ENCODE data around the gene DMBT1.
"Not testable (repeated sequence)": the region's sequence is repeated elsewhere in the genome, so short reads cannot be mapped to it uniquely, and the experiment has no call there.

Gene DMBT1

DNA sequence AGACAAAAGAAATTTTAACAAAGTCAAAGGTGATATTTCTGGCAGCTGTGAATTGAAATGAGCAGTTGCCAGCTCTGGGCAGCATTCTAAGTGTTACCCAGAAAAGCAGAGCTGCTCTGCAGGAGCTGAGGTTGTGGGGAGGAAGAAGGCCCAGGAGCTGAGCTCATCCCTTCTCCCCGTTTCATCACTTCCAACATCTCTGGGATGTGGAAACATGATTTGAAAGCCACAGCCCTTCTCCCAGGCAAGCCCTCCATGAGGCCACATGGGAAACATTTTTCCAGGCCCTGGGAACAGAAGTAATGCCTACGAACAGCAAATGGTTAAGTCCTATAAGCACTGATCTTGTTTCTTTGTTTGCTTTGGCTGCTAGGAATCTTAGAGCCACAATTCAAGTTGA lies 10.9 kb upstream of the DMBT1 start:
- peak; percentile 1 for DNase-seq (ENCODE audit: low read depth)

DNA sequence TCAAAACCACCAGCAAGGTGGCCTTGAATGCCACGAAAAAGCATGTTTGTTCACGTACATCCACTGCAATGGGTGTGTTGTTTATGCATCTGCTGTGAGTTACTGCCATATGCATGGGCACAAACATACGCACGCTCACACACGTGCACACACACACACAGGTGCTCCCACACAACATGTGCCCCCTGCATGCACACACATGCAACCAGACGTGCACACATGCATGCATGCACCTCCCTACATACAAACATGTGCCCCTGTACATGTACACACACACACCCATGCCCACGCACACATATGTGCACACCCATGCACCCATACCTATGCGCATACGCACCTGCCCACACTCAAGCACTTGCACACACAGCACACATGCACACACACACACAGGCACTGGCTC lies 10.1 kb upstream of the DMBT1 start:
- no peak for DNase-seq (ENCODE audit: low read depth)

DNA sequence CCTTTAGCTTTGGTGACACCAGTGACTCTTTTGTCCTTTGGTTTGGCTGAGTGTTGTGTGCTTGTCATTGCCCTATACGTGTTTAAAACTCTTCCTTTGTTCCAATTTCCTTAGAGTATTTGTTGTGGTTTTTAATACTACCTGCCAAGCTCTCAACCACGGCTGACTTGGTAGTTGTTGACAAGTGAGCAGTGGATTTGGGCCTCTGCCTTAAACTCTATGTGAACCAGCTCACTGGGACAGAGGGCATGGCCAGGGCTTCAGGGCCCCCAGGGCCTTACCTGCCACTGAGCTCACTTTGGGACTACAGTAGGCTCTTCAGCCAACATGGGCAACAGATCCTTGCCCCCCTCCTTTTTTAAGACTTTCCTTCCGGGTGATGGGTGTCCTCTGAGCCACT lies 9.6 kb upstream of the DMBT1 start:
- DNase-seq (ENCODE audit: low read depth): no peak

DNA sequence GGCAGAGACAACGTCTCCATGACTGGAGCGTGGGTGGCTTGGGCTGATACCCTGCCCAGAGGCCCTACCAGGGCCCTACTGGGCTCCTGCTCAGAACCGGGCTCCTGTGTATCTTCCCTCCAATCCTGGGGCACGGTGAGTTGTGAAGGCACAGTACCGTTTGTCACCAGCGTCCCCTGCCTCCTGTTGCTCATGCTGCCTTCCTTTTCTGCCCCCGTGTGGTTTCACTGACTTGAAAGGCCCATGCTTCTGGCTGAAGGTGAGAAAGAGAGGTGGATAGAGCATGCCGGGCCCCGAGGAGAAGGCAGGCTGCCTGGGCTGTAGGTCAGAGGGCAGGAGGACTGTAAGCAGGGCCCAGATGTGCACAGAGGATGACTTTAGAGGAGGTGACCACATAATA lies 9.1 kb upstream of the DMBT1 start:
- DNase-seq (ENCODE audit: low read depth): no peak

DNA sequence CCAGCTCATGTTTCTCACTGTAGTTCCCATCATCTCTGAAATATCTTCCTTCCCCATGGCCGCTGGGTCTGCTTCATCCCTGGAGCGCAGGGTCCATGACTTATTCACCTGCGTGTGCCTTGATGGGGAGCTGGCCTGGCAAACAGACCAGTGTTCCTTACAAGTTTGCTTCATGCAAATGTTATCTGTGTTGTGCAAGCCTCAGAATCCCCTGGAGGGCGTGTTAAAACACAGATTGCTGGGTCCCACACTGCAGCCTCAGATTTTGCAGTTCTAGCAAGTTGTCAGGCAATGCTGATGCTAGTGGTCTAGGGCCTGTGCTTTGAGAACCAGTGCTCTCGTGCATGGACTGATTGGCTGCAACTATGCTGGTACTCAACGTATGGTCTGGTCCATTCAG lies 7.2 kb upstream of the DMBT1 start:
- no peak for DNase-seq (ENCODE audit: low read depth)

DNA sequence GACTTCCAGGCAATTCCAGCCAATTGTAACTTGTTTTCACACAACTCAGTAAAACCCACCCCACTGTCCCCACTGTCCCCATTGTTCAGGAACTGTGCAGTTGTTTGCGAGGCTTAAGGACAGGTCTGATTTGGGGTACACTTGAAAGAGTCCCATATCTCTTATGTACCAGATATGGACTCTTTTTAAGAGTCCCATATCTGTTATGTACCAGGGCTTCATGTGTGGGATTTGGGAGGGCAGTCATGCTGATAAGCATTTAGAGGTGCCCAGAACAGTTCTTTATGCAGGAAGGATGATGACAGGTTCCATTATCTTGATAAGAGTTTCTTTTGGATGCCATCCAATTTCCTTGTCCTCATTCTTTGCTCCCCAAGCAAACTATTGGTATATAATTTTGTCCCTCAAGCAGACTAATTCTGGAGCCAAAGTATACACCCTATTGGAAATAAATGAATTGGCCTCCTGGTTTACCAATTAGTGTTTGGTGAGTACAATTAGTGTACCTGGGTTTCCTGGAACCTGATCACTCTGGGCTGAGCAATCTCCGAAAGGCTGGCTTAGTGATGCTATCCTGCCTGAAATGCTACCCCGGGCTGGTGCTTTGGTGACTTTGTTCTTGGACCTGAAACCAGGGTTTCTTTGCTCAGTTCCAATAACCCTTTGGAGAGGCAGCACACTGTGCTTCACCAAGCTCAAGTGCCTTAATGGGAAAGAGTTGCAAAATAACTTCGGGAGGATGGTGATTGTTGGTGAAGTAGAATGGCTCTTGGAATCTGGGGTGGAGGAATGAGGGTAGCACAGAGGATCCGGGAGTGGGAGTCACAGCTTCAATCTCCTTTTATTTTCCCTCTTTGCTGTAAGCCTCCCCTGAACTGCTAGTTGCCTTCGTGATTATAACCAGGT lies 6.2 kb upstream of the DMBT1 start:
- no peak for DNase-seq (ENCODE audit: low read depth)

DNA sequence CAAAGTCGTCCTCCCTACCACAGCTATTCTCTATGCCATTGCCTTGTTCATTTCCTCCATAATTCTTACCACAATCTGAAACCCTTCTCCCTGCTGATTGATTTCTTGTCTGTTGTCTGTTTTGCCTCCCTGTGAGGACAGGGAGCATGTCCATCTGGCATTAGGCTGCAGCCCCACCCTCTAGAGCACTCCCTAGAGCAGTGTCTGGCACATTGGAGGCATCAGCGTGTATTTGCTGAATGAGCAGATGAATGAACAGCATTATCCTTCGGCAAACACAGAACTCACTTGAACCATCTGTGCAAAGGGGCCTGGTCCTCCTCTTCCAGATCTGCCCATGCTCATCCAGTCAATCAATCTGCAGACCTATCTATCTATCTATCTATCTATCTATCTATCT lies 5.1 kb upstream of the DMBT1 start:
- no peak for DNase-seq (ENCODE audit: low read depth)

DNA sequence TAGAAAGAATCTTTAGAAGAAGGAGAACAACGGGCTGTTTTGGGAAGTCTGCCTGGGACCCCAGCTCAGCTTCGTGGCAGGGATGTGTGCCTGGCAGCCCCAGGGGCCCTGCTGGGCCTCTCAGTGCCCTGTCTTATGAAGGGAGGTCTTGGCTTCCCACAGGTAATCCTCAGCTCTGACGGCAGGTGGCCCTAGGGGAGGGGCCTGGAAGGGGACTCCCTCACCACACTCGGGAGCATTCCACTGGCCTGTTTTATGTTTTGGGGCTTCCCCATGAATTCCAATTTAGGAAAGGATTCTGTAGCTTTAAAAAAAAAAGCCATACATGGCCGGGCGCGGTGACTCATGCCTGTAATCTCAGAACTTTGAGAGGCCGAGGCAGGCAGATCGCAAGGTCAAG lies 3.0 kb upstream of the DMBT1 start:
- no peak for DNase-seq (ENCODE audit: low read depth)

DNA sequence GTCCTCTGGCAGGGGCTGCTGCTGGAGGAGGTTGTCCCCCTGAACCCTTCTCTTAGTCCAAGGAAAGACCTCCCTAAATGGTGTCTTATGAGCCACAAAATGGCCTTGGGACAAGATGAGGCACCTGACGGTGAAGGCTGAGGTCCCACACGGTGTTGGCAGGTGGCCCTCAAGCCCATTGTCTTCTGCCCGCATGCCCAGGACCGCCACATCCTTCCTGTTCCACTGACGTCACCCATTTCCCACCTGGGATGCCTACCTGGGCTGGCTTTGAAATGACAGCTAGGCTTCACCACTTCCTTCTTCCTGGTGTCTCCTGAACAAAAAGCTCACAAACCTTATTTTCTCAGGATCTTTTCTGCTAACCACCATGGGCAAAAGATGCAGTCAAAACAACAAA lies 2.1 kb upstream of the DMBT1 start:
- DNase-seq (ENCODE audit: low read depth): no peak

DNA sequence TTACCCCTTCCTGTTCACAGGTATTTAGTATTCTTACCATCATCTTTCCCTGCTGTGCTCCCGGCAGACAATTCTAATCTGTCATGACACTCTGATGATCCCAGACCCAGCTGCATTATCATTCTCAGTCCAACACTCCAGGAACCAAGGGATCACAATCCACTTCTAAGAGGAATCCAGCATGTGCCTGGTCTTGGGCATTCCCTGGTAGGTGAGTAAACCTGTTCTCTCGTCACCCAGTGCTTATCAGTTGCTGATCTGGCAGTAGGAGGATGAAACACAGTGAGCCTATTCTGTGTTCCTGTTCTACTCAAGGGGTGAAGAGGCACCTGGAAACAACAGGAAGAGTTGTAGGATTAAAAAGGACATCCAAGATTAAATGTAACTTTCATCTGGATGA lies 1.3 kb upstream of the DMBT1 start:
- no peak for DNase-seq (ENCODE audit: low read depth)

DNA sequence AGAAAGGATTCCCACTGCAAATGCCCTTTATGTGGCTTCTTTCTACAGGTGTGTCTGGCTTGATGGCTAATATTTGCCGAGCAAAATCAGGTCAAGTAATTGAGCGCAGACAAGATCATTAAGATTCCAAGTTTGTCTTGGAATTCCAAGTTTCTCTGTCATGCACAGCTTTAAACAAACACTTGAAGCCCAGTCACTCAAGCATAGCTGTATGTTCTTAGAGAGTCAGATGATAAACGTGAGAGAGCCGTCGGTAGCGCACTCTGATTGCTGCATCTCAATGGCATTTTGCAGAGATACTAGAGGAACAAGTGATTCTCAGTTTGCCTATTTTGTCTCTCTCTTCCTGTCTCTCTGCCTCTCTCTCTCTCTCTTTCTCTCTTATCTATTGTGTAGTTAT lies 658 bp downstream of the DMBT1 start:
- DNase-seq (ENCODE audit: low read depth): no peak

DNA sequence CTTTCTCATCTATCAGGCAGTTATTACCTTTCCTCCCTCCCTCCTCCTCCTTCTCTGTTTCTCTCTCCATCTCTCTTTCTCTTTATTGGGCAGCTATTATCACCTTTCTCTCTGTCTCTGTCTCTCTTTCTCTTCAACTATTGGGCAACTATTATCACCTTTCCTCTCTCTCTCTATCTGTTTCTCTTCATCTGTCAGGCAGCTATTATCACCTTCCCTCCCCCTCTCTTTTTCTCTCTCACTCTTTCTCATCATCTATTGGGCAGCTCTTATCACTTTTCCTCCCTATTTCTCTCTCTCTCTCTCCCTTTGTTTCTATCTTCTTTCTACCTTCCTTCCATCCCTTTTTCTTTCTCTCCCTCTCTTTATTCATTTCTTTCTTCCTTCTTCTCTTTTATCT lies 1.2 kb downstream of the DMBT1 start:
- DNase-seq (ENCODE audit: low read depth): no peak

DNA sequence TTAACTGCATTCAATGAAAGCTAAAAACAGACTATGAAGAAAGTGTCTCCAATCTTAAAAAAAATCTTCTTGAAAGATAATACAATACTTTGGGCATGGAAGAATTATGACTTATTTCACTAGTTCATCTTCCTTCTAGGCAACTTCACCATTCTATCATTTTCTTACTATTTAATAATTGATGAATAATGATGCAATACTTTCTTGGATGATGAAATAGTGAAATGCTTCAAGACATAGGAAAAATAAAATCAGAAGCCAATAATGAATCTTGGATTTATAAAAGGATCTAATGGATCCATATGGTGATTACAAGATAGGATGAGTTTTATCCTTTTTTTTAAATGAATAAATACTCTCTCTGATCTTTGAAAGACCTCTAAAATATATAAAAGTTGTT lies 4.4 kb downstream of the DMBT1 start:
- no peak for DNase-seq (ENCODE audit: low read depth)

DNA sequence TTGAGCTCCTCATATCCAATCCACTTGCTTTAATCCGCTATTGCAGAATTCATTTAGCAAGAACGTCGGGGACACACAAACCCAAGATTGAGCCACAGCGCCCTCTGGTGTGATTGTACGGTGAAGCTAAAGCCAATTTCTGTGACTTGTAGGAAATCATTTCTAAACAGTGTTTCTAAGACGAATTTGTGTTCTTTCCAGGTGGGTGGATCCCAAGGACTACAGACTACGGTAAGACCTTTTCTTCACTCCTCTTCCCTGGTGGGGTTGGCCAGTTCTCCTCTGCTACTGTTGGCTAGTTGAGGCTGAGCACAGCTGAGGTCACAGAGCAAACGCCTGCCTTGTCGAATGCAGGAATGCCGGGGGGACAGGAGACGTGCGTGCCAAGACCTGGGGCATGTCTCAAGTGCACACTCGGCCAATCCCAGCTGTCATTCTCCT lies 5.2 kb downstream of the DMBT1 start:
- DNase-seq (ENCODE audit: low read depth): peak; percentile 61

DNA sequence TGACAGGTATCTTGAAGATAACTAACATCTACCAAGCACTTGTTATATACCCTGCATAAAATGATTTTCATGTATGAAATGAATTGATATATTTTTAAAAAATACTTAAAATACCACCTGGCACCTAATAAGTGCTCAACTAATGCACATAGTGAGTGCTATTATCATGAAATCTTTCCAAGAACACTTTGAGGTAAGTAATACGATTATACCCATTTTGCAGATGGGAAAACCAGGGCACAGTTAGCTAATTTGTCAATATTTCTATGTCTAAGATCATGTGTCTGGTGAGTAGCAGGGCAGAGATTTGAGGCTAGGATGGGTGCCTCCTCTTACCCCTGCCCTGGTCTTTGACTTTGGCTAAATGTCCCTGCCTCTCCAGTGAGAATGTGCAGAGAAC lies 6.1 kb downstream of the DMBT1 start:
- DNase-seq (ENCODE audit: low read depth): no peak

DNA sequence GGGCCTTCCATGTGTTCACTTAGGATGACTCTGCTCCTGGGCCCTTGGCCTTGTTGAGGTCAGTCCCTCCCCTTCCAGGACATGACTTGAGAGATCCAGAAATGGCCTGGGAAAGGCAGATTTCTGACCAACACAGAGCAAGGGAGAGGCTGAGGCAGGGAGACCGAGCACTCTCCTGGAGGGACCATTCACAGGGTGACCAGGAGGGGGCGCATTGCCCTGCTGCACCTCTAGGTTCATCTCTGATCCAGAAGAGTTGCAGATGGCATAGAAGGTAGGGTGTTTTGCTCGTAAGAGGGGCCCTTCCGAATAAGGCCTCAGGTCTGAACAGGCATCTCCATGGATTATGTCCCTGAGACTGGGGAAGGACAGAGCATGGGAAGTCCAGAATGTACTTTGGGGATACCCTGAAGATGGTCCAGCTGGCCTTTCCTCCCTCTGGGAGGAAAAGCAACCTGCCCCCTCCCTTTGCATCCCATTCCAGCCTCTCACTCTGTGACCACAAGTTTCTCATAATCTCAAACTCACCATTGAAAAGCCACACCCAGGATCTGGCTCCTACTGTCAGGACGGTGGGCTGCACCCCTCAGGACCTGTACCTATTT lies 6.6 kb downstream of the DMBT1 start:
- no peak for DNase-seq (ENCODE audit: low read depth)

DNA sequence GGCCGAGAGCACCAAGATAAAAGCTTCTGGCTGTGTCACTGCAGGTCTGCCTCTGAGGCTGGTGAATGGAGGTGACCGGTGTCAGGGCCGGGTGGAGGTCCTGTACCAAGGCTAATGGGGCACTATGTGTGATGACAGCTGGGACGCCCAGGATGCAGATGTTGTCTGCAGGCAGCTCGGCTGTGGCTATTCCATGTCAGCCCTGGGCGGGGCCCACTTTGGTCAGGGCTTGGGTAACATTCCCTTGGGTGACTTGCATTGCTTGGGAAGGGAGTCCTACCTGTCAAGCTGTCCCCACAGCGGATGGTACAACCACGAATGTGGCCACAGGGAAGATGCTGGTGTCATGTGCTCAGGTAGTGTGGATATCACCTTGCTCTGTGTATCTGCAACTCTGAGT lies 8.0 kb downstream of the DMBT1 start:
- no peak for DNase-seq (ENCODE audit: low read depth)

DNA sequence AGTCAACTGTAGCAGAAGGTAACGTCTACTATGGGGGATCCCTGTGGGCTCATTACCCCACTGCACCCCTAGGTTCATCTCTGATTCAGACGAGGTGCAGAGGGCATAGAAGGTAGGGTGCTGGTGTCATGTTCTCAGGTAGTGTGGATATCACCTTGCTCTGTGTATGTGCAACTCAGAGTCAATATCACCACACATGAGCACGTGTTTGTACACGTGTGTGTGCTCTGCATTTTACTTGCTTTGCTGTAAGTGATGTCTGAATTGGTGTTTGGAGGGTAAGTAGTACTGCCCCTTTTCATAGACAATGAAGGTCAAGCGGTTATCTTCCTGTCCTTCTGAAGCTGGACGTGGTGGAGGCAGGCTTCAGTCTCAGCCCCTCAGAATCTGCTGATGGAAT lies 10.4 kb downstream of the DMBT1 start:
- DNase-seq (ENCODE audit: low read depth): no peak

DNA sequence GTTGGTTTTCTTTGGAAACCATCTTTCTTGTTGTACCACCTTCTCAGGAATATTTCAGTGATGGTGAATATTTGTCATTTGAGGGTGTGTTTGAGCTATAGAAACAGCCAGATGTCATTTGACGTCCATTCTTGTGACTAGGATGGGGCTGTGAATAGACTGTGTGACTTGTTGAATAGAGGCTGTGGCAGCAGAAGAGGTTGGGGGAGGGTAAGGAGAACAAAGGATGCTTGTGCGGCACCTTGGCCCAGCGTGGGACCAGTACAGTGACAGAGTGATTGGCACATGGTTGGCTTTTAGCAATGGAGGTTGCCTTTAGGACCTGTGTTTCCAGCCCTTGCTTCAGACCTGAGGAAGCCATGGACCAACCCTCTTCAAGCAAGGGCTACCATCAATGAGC lies 11.3 kb downstream of the DMBT1 start:
- DNase-seq (ENCODE audit: low read depth): no peak

DNA sequence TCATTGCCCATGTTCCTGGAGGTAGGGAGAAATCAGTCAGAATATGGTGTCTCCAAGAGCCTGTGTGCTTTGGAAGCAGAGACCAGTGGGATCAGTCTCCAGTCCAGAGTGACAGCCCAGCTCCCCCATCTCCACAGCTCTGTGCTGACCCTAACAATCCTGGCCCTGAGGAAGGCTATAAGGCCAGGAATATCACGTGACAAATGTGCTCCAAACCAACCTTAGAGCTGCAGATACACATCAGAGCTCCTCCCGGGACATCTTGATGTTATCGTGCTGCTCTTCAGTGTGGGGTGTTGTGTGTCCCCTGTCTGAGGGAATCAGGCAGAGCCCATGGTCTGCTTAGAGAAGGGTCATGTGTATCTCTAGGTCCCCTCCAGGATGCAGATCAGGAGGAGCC lies 15.2 kb downstream of the DMBT1 start:
- no peak for DNase-seq (ENCODE audit: low read depth)

DNA sequence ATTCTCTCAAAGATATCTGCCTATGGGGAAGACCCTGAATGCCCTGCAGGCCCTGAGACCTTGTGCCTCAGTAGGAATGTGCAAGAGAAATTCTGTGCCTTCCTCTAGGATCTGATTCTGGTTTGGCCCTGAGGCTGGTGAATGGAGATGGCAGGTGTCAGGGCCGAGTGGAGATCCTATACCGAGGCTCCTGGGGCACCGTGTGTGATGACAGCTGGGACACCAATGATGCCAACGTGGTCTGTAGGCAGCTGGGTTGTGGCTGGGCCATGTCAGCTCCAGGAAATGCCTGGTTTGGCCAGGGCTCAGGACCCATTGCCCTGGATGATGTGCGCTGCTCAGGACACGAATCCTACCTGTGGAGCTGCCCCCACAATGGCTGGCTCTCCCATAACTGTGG lies 15.7 kb downstream of the DMBT1 start:
- no peak for DNase-seq (ENCODE audit: low read depth)

DNA sequence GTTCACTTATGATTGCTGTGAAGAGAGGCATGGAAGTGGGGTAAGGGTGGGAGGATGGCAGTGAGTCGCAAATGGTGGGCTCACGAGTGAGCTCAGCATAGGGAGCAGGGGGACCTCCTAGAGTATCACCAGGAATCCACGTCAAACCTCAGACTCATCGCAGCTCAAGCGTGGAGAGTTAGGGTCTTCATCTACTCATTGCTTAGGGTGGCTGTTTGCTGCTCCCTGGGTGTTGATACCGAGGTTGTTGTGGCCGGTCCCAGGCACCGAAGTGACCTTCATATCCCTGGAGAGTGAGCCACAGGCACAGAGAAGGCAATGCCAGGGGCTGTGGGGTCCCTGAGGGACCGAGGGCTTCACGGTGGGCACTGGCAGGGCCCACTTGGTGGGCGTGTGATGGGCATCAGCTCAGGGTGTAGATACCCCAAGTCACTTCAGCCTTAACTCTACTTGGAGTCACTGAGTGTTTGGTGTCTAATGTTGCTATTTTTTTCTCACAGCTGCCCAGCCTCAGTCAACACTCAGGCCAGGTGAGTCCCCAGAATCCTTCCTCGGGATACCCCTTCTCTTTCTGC lies 16.8 kb downstream of the DMBT1 start:
- DNase-seq (ENCODE audit: low read depth): no peak

DNA sequence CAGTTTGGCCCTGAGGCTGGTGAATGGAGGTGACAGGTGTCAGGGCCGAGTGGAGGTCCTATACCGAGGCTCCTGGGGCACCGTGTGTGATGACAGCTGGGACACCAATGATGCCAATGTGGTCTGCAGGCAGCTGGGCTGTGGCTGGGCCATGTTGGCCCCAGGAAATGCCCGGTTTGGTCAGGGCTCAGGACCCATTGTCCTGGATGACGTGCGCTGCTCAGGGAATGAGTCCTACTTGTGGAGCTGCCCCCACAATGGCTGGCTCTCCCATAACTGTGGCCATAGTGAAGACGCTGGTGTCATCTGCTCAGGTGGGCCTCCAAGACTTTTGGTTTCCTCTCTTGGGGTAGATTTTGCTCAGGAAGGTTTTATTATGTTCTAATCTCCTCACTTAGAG lies 25.5 kb downstream of the DMBT1 start:
- not testable (repeated sequence) for DNase-seq (ENCODE audit: low read depth)
